ENCODE data around the gene CIDEC.

DNA sequence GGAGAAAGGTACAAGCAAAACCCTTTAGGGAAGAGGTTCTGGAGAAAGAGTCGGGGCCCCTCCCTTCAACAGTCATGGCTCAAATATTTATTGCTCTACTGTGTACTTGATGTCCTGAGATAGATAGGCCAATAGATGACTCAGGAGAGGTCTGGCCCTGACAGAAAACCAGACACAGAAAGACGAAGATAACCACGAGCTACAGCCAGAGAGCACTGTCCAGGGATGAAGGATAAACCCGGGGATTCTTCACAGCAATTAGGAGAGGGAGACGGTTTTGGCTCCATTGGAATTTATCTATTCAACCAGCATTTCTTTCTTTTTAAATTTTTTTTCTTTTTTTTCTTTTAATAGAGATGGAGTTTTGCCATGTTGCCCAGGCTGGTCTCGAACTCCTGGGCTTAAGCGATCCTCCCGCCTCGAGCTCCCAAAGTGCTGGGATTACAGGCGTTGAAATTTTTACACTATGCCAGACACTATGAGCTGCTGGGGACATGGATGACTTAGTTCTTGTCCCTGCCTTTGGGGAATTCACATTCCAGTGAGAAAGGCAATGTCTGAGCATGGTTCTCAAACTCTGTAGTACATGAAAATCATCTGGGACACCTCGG lies 4.6 kb upstream of the CIDEC start:
- TF ChIP-seq, protein P1, sequence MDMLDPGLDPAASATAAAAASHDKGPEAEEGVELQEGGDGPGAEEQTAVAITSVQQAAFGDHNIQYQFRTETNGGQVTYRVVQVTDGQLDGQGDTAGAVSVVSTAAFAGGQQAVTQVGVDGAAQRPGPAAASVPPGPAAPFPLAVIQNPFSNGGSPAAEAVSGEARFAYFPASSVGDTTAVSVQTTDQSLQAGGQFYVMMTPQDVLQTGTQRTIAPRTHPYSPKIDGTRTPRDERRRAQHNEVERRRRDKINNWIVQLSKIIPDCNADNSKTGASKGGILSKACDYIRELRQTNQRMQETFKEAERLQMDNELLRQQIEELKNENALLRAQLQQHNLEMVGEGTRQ (IDR thresholded peaks at IDR 0.05; ENCODE audit: low read length): no peak
- no peak for TF ChIP-seq CREB1 (IDR thresholded peaks at IDR 0.05)

All from H1 (cell line).